ENCODE measurements around the gene EEF1G. TPM values are rescaled to one million over a fixed set of nuclear protein-coding genes. Genes with fewer than 3 reads are reported as not detected.

EEF1G gene
- total and polyA plus RNA-seq, 2 of the 13 experiments (the other 11 are each of a cell fraction or from before 2014, with no cell fraction given), result 1,787 to 2,144 TPM

- TF ChIP-seq, protein P1, sequence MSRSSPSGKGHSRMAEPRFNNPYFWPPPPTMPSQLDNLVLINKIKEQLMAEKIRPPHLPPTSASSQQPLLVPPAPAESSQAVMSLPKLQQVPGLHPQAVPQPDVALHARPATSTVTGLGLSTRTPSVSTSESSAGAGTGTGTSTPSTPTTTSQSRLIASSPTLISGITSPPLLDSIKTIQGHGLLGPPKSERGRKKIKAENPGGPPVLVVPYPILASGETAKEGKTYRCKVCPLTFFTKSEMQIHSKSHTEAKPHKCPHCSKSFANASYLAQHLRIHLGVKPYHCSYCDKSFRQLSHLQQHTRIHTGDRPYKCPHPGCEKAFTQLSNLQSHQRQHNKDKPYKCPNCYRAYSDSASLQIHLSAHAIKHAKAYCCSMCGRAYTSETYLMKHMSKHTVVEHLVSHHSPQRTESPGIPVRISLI (CRISPR knock-in tag; IDR thresholded peaks at IDR 0.05; ENCODE audit: borderline replicate concordance), result peak; percentile 39; the same call in 1 of the 2 replicates
- TF ChIP-seq ZNF720 (CRISPR knock-in tag; IDR thresholded peaks at IDR 0.05) (no peak), ZBTB7B (CRISPR knock-in tag; IDR thresholded peaks at IDR 0.05) (no peak), ZNF430 (CRISPR knock-in tag; IDR thresholded peaks at IDR 0.05) (peak; percentile 20; the same call in 1 of the 2 replicates), MXD3 (CRISPR knock-in tag; IDR thresholded peaks at IDR 0.05) (no peak), ZNF556 (CRISPR knock-in tag; IDR thresholded peaks at IDR 0.05; ENCODE audit: borderline replicate concordance) (peak; percentile 64; the same call in 1 of the 2 replicates), ZNF549 (CRISPR knock-in tag; IDR thresholded peaks at IDR 0.05) (no peak), KDM1A (CRISPR knock-in tag; IDR thresholded peaks at IDR 0.05) (no peak), ZBTB25 (CRISPR knock-in tag; IDR thresholded peaks at IDR 0.05) (no peak), NR3C1 (CRISPR knock-in tag; IDR thresholded peaks at IDR 0.05) (no peak), MAFF (IDR thresholded peaks at IDR 0.05; ENCODE audit: low read depth, low read length) (no peak), ZNF326 (CRISPR knock-in tag; IDR thresholded peaks at IDR 0.05; ENCODE audit: borderline replicate concordance) (no peak), MXD1 (CRISPR knock-in tag; IDR thresholded peaks at IDR 0.05) (no peak), ZNF30 (CRISPR knock-in tag; IDR thresholded peaks at IDR 0.05) (no peak), ZNF567 (CRISPR knock-in tag; IDR thresholded peaks at IDR 0.05; ENCODE audit: borderline replicate concordance) (no peak; the same call in 1 of the 2 replicates), HNRNPL (IDR thresholded peaks at IDR 0.05; ENCODE audit: low read depth, low read length) (peak; percentile 71; the same call in 1 of the 2 replicates), ZNF569 (CRISPR knock-in tag; IDR thresholded peaks at IDR 0.05; ENCODE audit: borderline replicate concordance) (no peak), PHB2 (IDR thresholded peaks at IDR 0.05; ENCODE audit: partially characterized antibody) (no peak), ZFP37 (CRISPR knock-in tag; IDR thresholded peaks at IDR 0.05; ENCODE audit: borderline replicate concordance) (no peak), FOXA1 (IDR thresholded peaks at IDR 0.05) (no peak), FOXA1 (CRISPR knock-in tag; IDR thresholded peaks at IDR 0.05) (peak; percentile 51), ZNF432 (CRISPR knock-in tag; IDR thresholded peaks at IDR 0.05; ENCODE audit: borderline replicate concordance) (no peak), NFIC (IDR thresholded peaks at IDR 0.05; ENCODE audit: low read length) (0 out of 2 replicates have a peak, but pooled peaks have one; percentile 49), HMGA1 (CRISPR knock-in tag; conservative IDR thresholded peaks at IDR 0.05) (no peak), ESRRA (CRISPR knock-in tag; IDR thresholded peaks at IDR 0.05; ENCODE audit: low read depth) (no peak)
- TF ChIP-seq, protein P2, sequence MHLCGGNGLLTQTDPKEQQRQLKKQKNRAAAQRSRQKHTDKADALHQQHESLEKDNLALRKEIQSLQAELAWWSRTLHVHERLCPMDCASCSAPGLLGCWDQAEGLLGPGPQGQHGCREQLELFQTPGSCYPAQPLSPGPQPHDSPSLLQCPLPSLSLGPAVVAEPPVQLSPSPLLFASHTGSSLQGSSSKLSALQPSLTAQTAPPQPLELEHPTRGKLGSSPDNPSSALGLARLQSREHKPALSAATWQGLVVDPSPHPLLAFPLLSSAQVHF (CRISPR knock-in tag; IDR thresholded peaks at IDR 0.05), result no peak
- TF ChIP-seq, protein P3, sequence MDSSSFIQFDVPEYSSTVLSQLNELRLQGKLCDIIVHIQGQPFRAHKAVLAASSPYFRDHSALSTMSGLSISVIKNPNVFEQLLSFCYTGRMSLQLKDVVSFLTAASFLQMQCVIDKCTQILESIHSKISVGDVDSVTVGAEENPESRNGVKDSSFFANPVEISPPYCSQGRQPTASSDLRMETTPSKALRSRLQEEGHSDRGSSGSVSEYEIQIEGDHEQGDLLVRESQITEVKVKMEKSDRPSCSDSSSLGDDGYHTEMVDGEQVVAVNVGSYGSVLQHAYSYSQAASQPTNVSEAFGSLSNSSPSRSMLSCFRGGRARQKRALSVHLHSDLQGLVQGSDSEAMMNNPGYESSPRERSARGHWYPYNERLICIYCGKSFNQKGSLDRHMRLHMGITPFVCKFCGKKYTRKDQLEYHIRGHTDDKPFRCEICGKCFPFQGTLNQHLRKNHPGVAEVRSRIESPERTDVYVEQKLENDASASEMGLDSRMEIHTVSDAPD (CRISPR knock-in tag; IDR thresholded peaks at IDR 0.05), result no peak
These were observed 25.9 kb downstream of the EEF1G start (continued) for GRCh38 chr11:62547691-62548281.

Measured in HepG2 (cell line).